GM12892 (cell line): ENCODE measurements around the gene SFT2D3.

Experiments
- POLR2A ChIP-seq: IDR thresholded peaks from 2 replicates; pipeline ENCODE4 v1.6.1; 2011; ENCODE audit warnings: low read depth, low read length, control low read depth
- POLR2AphosphoS5 ChIP-seq: IDR thresholded peaks from 2 replicates; pipeline ENCODE4 v1.6.1; 2011; ENCODE audit warnings: low read depth, low read length, control low read depth
- TAF1 ChIP-seq: IDR thresholded peaks from 2 replicates; pipeline ENCODE4 v1.6.1; 2011; ENCODE audit warnings: low read depth, mild to moderate bottlenecking, control low read depth, low read length, borderline replicate concordance

DNA sequence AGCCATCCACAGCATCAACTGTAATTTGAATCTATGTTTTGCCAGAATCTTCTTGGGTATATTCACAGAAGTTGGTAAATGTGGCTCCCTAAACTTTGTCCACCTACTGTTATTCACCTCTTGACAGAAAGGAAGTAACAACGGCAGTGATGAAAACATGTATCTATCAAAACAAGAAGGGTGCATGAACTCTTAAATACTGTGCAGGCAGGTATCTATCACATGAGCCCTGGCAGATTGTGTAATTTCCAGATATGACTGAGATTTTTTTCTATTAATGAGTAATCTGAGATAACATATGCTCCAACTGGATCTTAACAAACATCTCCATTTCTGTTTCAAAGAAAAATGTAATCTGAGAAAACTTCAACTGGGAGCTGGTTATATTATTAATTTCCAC, 36.6 kb downstream of the SFT2D3 start:
- TF ChIP-seq TAF1 (no peak), POLR2A (no peak), POLR2AphosphoS5 (no peak)
